PC-3 (cell line): ENCODE measurements around the gene SPCS3. TPM values are rescaled to one million over a fixed set of nuclear protein-coding genes. Genes with fewer than 3 reads are reported as not detected.

Experiments
- ATAC-seq: fragments of 200-7000 bp; cut with Tn5 transposase; 2 replicates; pipeline ENCODE4 v1.9.1; 2020; ENCODE audit warnings: mild to moderate bottlenecking, moderate library complexity
- BruUV-seq: library from RNA; stranded (reverse); fragments of 400-500 nt; replicated peaks from 2 replicates; lab custom pipeline; 2021; lab: Mats Ljungman, UMichigan
- CTCF ChIA-PET: fragments of 300-600 bp; sonication (Branson Sonifier 250); formaldehyde crosslinking; loops from one replicate; lab custom pipeline; 2022; ENCODE audit warnings: antibody characterized with exemption; lab: Charles Lee
- POLR2A ChIA-PET: fragments of 300-600 bp; sonication (Branson Sonifier 250); formaldehyde crosslinking; loops from one replicate; lab custom pipeline; 2022; ENCODE audit warnings: antibody characterized with exemption; ENCODE audit not compliant: unreplicated experiment; lab: Charles Lee
- DNase-seq: peaks from one replicate; pipeline ENCODE4 v3.0.0-alpha.2; 2015
- H2AFZ ChIP-seq: fragments of 300-600 bp; sonication (generic); 2 replicates; pipeline ENCODE4 v1.6.0; 2016; ENCODE audit warnings: antibody characterized with exemption, low read length
- H3F3A ChIP-seq: fragments of 300-600 bp; sonication (generic); one replicate; pipeline ENCODE4 v1.6.0; 2017; ENCODE audit warnings: antibody characterized with exemption, low read length, control low read depth, mild to moderate bottlenecking; ENCODE audit not compliant: unreplicated experiment
- H3K27ac ChIP-seq: fragments of 300-600 bp; sonication (generic); 2 replicates; pipeline ENCODE4 v1.5.1; 2016; ENCODE audit warnings: mild to moderate bottlenecking, low read length
- H3K27me3 ChIP-seq: fragments of 300-600 bp; sonication (generic); 2 replicates; pipeline ENCODE4 v1.6.1; 2016; ENCODE audit warnings: low read length, mixed read lengths
- H3K36me3 ChIP-seq: fragments of 300-600 bp; sonication (generic); 2 replicates; pipeline ENCODE4 v1.6.1; 2016; ENCODE audit warnings: low read depth, mixed run types, low read length, mixed read lengths
- H3K4me1 ChIP-seq: fragments of 300-600 bp; sonication (generic); 2 replicates; pipeline ENCODE4 v1.5.1; 2016; ENCODE audit warnings: low read length; ENCODE audit not compliant: insufficient read depth
- H3K4me2 ChIP-seq: fragments of 300-600 bp; sonication (generic); 2 replicates; pipeline ENCODE4 v1.6.0; 2016; ENCODE audit warnings: low read length
- H3K4me3 ChIP-seq: fragments of 300-600 bp; sonication (generic); 2 replicates; pipeline ENCODE4 v1.5.1; 2016; ENCODE audit warnings: mild to moderate bottlenecking, low read length, mixed read lengths
- H3K79me2 ChIP-seq: fragments of 300-600 bp; sonication (generic); 2 replicates; pipeline ENCODE4 v1.6.1; 2017; ENCODE audit warnings: low read length, mixed read lengths
- H3K9ac ChIP-seq: fragments of 300-600 bp; sonication (generic); 2 replicates; pipeline ENCODE4 v1.6.0; 2016; ENCODE audit warnings: mild to moderate bottlenecking, low read length
- H3K9me2 ChIP-seq: fragments of 300-600 bp; sonication (generic); replicated peaks from 2 replicates; pipeline ENCODE4 v1.6.1; 2016; ENCODE audit warnings: mixed run types, low read length, mixed read lengths
- H3K9me3 ChIP-seq: fragments of 300-600 bp; sonication (generic); 2 replicates; pipeline ENCODE4 v1.6.1; 2016; ENCODE audit warnings: low read length, mixed read lengths
- H4K20me1 ChIP-seq: fragments of 300-600 bp; sonication (generic); 2 replicates; pipeline ENCODE4 v1.6.1; 2016; ENCODE audit warnings: low read length, mixed read lengths
- CTCF ChIP-seq: fragments of 300-600 bp; sonication (generic); conservative IDR thresholded peaks from 2 replicates; pipeline ENCODE4 v1.5.1; 2017; ENCODE audit warnings: antibody characterized with exemption, low read depth, mild to moderate bottlenecking, low read length
- EZH2 ChIP-seq: fragments of 300-600 bp; sonication (generic); IDR thresholded peaks from one replicate; pipeline ENCODE4 v1.6.1; 2017; ENCODE audit warnings: antibody characterized with exemption, mild to moderate bottlenecking, low read length; ENCODE audit not compliant: unreplicated experiment
- EZH2phosphoT487 ChIP-seq: fragments of 300-600 bp; sonication (generic); IDR thresholded peaks from 2 replicates; pipeline ENCODE4 v1.6.1; 2018; ENCODE audit warnings: mild to moderate bottlenecking, antibody characterized with exemption, low read length, borderline replicate concordance
- intact Hi-C: fragments of 100-400 bp; cut with micrococcal nuclease; formaldehyde crosslinking; loops from 2 replicates; pipeline ENCODE4 v1.9.0; 2023
- total RNA-seq: library from RNA; depleted of rRNA; stranded (reverse); fragments of >200 nt; gene quantifications from 2 replicates; pipeline ENCODE4 v1.2.3, GENCODE V29; 2014

SPCS3 gene
- total RNA-seq, 1 experiment from 2014 or later, result 56.1 TPM

GRCh38 chr4:176309046-176309445 is 10.7 kb upstream of the SPCS3 start:
- BruUV-seq, result no TSS peak
- H3K9me2 ChIP-seq, result no peaks in the 10 kb centered on the region
- no peaks in the 10 kb centered on the region for H3K36me3 ChIP-seq
- ChIA-PET CTCF (no interaction called here), POLR2A (no interaction called here)
- peaks cover 14% of the 10 kb centered on the region for H3K4me1 ChIP-seq
- no peak overlapping the region for H3K4me3 ChIP-seq
- H3F3A ChIP-seq, result no peaks in the 10 kb centered on the region
- no peaks in the 10 kb centered on the region for H4K20me1 ChIP-seq
- intact Hi-C loops, result no loop called here
- no peaks in the 10 kb centered on the region for H3K9me3 ChIP-seq
- no peaks in the 10 kb centered on the region for H3K79me2 ChIP-seq
- no peak overlapping the region for H3K27ac ChIP-seq
- DNase-seq (no peak), ATAC-seq (no peak)
- H3K27me3 ChIP-seq, result no peaks in the 10 kb centered on the region
- TF ChIP-seq CTCF (no peak), EZH2phosphoT487 (no peak), EZH2 (no peak)
- H2AFZ ChIP-seq, result no peak overlapping the region
- H3K4me2 ChIP-seq, result no peak overlapping the region
- no peak overlapping the region for H3K9ac ChIP-seq

- CTCF ChIA-PET, result no interaction called here
- no peaks in the 10 kb centered on the region for H4K20me1 ChIP-seq
- BruUV-seq, result no TSS peak
These were observed 10.0 kb upstream of the SPCS3 start for GRCh38 chr4:176309772-176310171.

More at GRCh38 chr4:176309772-176310171, 10.0 kb upstream of the SPCS3 start:
- POLR2A ChIA-PET, result no interaction called here
- Histone ChIP-seq H2AFZ (no peak overlapping the region), H3K9me3 (no peaks in the 10 kb centered on the region), H3K4me1 (peaks cover 14% of the 10 kb centered on the region), H3K79me2 (no peaks in the 10 kb centered on the region), H3K9me2 (no peaks in the 10 kb centered on the region), H3K4me2 (no peak overlapping the region), H3K27ac (no peak overlapping the region), H3K27me3 (no peaks in the 10 kb centered on the region), H3F3A (no peaks in the 10 kb centered on the region), H3K4me3 (no peak overlapping the region), H3K9ac (no peak overlapping the region), H3K36me3 (no peaks in the 10 kb centered on the region)
- DNase-seq, result peak; percentile 47
- TF ChIP-seq EZH2 (no peak), CTCF (no peak), EZH2phosphoT487 (no peak)
- intact Hi-C loops, result no loop called here
- no peak for ATAC-seq
